ENCODE data around the gene ALDH8A1.

The ALDH8A1 gene

DNA sequence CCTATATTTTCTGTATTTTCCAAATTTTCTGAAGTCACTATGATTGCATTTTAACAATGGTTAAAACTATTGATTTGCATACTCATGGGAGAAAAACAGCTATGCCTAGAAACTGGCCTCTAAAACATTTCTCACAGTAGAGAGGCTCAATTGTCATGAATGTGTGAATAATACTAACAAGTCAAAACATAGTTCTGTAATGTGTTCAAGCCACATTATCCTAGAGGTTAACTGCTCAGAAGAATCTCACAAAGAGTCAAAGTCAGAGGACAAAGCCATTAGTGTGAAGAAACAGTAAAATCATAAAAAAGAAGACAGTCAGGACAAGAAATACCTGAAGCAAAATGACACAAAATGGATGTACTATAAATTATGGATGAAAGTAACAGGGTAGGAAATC lies 12.5 kb upstream of the ALDH8A1 start:
- DNase-seq (no peak), ATAC-seq (no peak)
- Mint-ChIP-seq H3K4me1 (peaks cover 5% of the 10 kb centered on the region), H3K27ac (no peak overlapping the region), H3K4me3 (no peak overlapping the region), H3K9me3 (peaks cover 4 to 21% of the 10 kb centered on the region in 2 donors), H3K27me3 (no peaks in the 10 kb centered on the region)

DNA sequence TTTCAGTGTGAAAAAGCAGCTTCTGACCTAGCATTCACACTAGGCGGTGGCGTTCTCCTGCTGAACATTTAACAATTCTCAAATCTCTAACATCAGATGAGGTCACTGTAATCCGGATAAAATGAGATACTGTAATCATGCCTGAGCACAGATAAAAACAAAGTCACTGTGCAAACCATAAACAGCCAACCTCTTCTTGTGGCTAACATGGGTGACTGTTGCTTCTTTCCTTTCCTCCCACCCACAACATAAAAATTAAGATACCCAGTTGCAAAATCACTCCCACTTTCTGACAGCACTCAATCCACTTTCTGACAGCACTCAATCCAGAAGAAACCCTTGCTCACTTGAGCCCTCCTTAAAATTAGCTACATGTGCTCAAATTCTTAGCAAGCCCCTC lies 11.5 kb upstream of the ALDH8A1 start:
- peak; percentile 33 for ATAC-seq
- Mint-ChIP-seq H3K4me3 (no peak overlapping the region), H3K4me1 (peaks cover 12% of the 10 kb centered on the region), H3K9me3 (peaks cover 4 to 21% of the 10 kb centered on the region in 2 donors), H3K27ac (no peak overlapping the region), H3K27me3 (no peaks in the 10 kb centered on the region)
- no peak for DNase-seq

DNA sequence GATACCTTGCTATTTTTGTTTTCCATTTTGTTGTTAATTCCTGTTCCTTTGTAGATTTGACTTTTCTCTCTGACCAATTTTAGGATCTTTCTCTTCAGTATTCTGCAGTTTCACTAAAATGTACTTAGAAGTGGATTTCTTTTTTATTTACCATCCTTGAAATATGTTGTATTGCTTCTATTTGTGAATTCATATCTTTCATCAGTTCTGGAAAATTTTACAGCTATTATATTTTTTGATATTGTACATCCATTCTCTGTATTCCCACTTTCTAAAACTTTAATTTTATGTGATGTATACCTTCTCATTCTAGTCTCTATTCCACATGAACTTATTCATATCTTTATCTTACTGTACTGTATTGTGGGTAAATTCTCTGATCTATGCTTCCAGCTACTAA lies 9.7 kb upstream of the ALDH8A1 start:
- no peak for DNase-seq
- no peak for ATAC-seq
- Mint-ChIP-seq H3K4me3 (no peak overlapping the region), H3K4me1 (peaks cover 18% of the 10 kb centered on the region), H3K27me3 (no peaks in the 10 kb centered on the region), H3K9me3 (peaks cover 4 to 21% of the 10 kb centered on the region in 2 donors), H3K27ac (no peak overlapping the region)

DNA sequence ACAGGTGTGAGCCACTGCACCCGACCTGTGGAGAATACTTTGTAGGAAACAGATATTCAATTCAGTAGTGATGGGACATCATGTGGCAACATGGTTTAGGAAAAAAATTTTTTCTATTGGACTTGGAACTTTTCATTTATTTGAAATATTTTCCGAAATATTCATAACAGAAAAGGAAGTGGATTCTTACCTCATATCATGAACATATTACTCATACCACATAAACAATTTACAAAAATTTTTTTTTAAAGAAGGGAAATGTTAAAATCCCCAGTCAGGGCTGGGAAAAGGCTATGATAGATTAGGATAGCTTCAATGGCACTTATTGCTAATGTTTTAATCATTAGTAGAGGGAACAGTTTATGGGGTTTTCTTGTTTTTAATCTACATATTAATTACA lies 6.8 kb upstream of the ALDH8A1 start:
- no peak for ATAC-seq
- no peak for DNase-seq
- peak overlapping the region in 1 of 2 donors; percentile 48 for H3K27ac Mint-ChIP-seq
- peaks cover 4 to 20% of the 10 kb centered on the region in 2 donors for H3K9me3 Mint-ChIP-seq
- peaks cover 18% of the 10 kb centered on the region for H3K4me1 Mint-ChIP-seq
- H3K4me3 Mint-ChIP-seq: no peak overlapping the region
- no peaks in the 10 kb centered on the region for H3K27me3 Mint-ChIP-seq

DNA sequence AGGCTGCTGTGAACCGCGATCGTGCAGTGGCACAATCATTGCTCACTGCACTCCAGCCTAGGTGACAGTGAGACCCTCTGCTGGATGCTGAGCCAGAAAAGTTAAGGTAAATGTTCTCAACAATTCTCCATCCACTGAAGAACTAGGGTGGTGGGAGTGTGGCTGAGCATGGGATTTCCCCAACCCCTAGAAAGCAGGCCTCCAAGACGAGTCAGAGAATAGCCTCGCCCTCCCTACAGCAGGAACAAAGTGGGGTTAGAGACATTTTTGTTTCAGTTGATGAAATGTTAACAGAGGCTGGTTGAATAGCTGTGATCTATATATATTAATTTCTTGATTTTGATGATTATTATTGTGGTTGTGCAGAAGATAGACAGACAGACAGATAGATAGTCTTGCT lies 6.1 kb upstream of the ALDH8A1 start:
- Mint-ChIP-seq H3K27me3 (no peaks in the 10 kb centered on the region), H3K9me3 (peaks cover 4 to 13% of the 10 kb centered on the region in 2 donors), H3K27ac (peak overlapping the region in 1 of 2 donors; percentile 71), H3K4me3 (no peak overlapping the region), H3K4me1 (peaks cover 18% of the 10 kb centered on the region)
- peak; percentile 64 for ATAC-seq
- DNase-seq: peak in 1 of 2 donors; percentile 24

DNA sequence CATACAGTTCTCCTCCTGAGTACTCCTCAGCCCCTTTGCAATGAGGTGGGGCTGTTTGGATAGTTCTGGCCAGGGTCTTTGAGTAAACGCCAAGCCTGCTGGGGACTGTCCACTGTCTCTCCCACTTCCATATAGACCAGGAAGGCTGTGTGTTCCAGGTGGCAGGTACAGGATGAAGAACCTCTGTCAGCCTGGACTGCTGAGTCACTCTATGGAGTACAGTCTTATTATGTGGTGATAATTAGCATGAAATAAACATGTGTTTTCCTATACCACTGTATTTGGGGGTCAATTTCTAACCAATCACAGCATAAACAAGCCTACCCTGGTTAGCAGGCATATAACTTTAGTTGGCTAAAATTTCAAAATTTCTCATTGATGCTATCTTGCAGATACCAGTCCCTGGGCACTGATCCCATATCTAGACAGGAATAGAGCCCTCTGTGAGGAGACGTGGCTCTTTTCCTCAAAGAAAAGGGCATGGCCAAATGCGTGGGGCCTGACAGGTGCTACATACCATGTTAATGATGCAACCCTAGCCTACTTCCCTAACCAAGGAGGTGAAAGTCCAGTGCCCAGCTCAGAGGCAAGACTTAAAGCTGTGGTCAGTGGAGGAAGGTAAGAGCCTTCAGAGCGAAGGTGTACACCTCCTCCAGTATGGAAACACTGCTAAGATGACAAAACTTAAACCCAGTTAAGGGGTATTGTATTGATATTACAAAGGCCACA lies 4.5 kb upstream of the ALDH8A1 start:
- peak; percentile 27 for ATAC-seq
- Mint-ChIP-seq H3K4me1 (peaks cover 18% of the 10 kb centered on the region), H3K27ac (peak overlapping the region in 1 of 2 donors; percentile 16), H3K9me3 (peaks cover 0 to 3% of the 10 kb centered on the region in 2 donors), H3K4me3 (no peak overlapping the region), H3K27me3 (no peaks in the 10 kb centered on the region)
- DNase-seq: no peak

DNA sequence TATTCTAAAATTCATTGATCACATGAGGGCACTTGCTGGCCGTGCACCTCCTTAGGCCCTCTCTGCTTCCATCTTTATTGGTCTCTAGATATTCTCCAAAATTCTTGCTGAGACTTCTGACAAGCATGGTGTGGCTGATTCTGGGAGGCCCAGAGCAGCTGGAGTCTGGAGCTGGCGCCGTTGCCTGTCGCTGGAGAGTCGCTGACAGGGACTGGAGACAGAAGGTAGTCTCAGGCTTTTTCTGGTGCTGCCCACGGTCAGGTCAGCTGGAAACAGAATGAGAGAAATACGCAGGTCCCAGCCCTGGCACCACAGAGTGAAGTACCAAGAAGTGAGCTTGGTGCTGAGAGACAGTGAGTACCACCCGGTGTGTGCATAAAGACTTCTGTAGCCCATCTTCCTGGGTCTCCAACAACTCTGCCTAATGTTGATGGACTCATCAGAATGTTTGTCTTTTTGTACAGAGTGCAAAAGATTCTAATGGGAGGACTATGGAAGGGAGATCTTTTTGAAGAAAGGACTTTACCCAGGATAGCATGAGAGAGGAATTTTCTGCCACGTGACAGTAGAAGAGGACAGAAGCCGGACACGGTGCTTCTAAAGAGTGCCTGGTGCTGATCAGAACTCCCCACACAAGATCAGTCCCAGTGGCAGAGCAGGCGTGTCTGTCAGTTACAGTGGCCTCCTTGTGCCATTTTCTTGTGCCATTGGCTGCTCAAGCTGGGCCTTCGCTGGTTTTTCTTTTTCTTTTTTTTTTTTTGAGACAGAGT lies 1.8 kb upstream of the ALDH8A1 start:
- H3K27ac Mint-ChIP-seq: no peak overlapping the region
- no peak for ATAC-seq
- no peak overlapping the region for H3K4me3 Mint-ChIP-seq
- no peaks in the 10 kb centered on the region for H3K9me3 Mint-ChIP-seq
- no peak for DNase-seq
- H3K27me3 Mint-ChIP-seq: no peaks in the 10 kb centered on the region
- H3K4me1 Mint-ChIP-seq: peaks cover 8% of the 10 kb centered on the region

DNA sequence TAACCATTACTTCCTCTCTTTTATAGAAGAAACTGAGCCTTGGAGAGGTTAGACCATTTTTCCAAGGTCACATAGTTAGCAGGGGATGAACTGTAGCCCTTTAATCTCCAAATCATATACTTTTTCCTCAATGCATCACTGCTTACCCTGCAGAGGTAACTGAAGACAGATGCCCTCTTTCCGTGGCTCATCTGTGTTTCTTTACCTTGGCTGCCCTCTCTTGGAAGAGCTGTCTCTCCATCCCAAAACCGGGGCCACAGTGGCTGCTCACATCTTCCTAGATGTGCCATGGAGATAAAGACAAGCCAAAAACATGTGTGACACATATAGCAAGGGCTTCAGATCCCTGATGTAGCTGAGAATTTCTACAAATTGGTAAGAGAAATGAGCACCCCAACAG lies 581 bp upstream of the ALDH8A1 start:
- no peak overlapping the region for H3K27ac Mint-ChIP-seq
- no peak for DNase-seq
- no peaks in the 10 kb centered on the region for H3K9me3 Mint-ChIP-seq
- no peak for ATAC-seq
- H3K4me3 Mint-ChIP-seq: no peak overlapping the region
- H3K27me3 Mint-ChIP-seq: no peaks in the 10 kb centered on the region
- H3K4me1 Mint-ChIP-seq: no peaks in the 10 kb centered on the region

DNA sequence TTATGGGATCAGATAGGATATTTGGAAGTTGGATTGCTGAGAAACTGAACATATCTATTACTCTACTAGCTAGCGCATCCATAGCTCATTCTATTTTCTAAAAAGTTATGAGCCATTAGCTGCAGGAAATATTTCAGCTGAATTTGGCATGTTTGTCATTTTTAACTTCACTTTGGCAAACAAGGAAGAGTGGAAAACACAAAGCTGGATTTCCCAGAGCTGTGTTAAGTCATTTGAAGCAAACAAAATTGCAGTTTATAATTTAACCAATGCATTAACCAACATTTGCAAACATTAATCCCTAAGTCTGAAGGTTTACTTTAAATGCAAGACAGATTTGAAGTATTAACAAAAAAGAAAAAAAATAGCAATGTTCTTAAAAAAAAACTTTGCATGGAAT lies 1.2 kb downstream of the ALDH8A1 start:
- DNase-seq (no peak), ATAC-seq (no peak)
- H3K4me1 Mint-ChIP-seq: no peaks in the 10 kb centered on the region
- no peaks in the 10 kb centered on the region for H3K27me3 Mint-ChIP-seq
- no peak overlapping the region for H3K27ac Mint-ChIP-seq
- no peak overlapping the region for H3K4me3 Mint-ChIP-seq
- no peaks in the 10 kb centered on the region for H3K9me3 Mint-ChIP-seq

DNA sequence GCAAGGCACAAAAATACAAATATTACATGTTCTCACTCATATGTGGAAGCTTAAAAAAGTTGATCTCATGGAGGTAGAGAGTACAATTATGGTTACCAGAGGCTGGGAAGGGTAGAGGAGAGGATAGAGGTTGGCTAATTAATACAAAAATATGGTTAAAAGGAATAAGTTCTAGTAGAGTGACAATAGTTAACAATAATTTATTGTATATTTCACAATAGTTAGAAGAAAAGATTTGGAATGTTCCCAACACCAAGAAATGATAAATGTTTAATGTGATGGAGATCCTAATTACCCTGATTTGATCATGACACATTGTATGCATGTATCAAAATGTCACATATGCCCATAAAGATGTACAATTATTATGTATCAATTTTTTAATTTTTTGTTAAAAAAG lies 1.8 kb downstream of the ALDH8A1 start:
- Mint-ChIP-seq H3K27ac (no peak overlapping the region), H3K4me3 (no peak overlapping the region), H3K27me3 (no peaks in the 10 kb centered on the region), H3K4me1 (no peaks in the 10 kb centered on the region), H3K9me3 (no peaks in the 10 kb centered on the region)
- ATAC-seq: no peak
- no peak for DNase-seq

DNA sequence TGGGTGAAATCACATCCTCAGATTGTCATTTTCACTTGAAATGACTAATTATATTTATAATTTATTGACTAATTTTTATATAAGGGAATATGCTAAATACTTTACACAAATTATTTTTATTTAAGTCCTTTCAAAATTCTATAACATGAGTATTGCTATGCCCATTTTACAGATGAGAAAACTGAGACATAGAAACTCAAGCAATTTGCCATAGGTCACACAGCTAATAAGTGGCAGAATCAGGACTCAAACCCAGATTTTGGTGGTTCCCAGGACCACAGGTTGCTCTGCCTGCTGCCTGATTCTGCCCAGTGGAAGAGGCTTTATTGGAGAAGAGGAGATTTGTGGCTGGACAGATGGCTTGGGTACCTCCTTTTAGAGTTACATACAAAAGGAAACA lies 4.9 kb downstream of the ALDH8A1 start:
- H3K27ac Mint-ChIP-seq: no peak overlapping the region
- no peak for DNase-seq
- ATAC-seq: no peak

DNA sequence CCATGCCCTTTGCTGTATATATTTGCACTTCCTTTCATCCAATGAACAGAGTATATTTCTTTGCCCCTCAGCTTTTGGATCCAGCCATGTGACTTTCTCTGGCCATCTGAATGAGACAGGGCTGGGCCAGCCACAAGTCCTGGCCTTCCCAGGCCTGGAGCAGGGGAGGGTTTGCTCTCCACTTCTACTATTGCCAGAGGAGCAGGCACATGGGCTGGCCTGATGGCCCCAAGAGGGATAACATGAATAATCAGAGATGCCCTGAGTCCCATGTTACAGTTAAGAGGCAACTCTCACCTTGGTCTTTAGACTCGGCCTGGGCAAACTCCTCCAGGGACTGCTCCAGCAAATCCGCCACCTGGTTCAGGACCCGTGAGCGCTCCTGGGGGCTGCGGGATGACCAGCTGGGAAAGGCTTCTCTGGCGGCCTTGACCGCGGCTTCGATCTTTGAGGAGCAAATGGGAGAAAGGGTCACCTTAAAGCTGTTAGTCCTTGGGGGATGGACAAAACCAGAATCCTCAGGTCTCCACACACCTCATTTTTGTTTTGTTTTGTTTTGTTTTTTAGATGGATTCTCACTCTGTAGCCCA lies 6.3 kb downstream of the ALDH8A1 start:
- Mint-ChIP-seq H3K27me3 (no peaks in the 10 kb centered on the region), H3K4me3 (no peak overlapping the region), H3K4me1 (peaks cover 14% of the 10 kb centered on the region), H3K9me3 (no peaks in the 10 kb centered on the region), H3K27ac (no peak overlapping the region)
- no peak for ATAC-seq
- no peak for DNase-seq

More for the DNA sequence above, 4.9 kb downstream of the ALDH8A1 start:
- Mint-ChIP-seq H3K9me3 (no peaks in the 10 kb centered on the region), H3K27me3 (no peaks in the 10 kb centered on the region), H3K4me1 (peaks cover under 1% of the 10 kb centered on the region), H3K4me3 (no peak overlapping the region)

DNA sequence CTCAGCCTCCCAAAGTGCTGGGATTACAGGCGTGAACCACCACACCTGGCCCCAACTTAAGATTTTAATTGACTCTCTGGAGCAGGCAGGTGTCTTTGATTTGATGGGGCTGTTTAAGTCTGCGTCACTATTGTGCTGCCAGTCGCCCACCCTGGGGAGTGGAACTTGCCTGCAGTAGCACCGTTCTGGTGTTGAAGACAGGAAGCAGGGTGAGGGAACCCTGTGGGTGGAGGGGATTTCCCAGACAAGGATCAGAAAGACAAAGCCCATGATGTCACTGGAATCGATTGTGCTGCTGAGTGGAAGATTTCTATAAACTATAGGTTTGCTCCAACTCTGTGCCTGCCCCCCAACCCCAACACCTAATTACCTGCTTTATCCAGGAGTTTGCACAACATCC lies 11.0 kb downstream of the ALDH8A1 start:
- Mint-ChIP-seq H3K4me3 (peak overlapping the region in 1 of 2 donors; percentile 42), H3K27me3 (no peaks in the 10 kb centered on the region), H3K9me3 (no peaks in the 10 kb centered on the region), H3K4me1 (peaks cover 40% of the 10 kb centered on the region), H3K27ac (peak overlapping the region in 1 of 2 donors; percentile 56)
- peak; percentile 52 to 70 for DNase-seq
- ATAC-seq: peak; percentile 91

DNA sequence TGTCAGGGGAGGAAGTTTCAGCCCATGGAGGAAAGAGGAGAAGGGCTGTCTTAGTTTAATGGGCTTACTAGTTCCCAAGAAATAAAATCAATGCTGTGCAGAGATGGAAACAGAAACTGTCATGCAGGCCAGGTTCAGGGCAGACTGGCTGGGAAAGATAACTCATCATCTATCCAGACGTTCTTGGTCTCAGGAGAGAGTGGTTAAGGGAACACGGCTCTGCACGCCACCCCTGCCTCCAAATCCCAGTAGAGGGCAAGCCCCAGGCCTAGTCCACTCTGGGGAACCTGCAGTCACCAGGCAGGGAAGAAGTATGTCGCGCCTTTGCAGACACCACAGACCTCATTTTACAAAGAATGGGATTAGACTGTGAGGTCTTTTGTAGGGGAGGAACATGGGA lies 12.5 kb downstream of the ALDH8A1 start:
- Mint-ChIP-seq H3K27ac (no peak overlapping the region), H3K4me1 (peaks cover 40% of the 10 kb centered on the region), H3K27me3 (no peaks in the 10 kb centered on the region), H3K4me3 (no peak overlapping the region), H3K9me3 (no peaks in the 10 kb centered on the region)
- ATAC-seq (no peak), DNase-seq (no peak)

DNA sequence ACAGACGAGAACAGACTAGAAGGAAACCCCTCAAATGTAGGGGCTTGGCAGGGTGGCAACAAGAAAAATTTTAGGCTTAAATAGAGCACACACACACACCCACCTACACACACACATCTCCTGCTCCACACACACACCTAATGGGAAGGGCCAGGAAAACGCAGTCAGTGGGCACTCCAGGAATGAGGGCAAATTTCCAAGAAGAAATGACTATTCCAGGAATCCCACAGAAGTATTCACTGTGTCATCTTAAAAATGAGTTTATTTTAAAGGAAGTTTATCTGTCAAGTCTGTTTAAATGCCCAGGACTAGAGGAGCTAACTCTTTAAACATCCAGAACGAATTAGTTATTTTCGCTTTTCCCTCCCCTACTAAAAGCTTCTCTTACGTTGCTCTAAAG lies 13.0 kb downstream of the ALDH8A1 start:
- DNase-seq: no peak
- Mint-ChIP-seq H3K4me3 (no peak overlapping the region), H3K4me1 (peaks cover 40% of the 10 kb centered on the region), H3K27me3 (no peaks in the 10 kb centered on the region), H3K9me3 (no peaks in the 10 kb centered on the region), H3K27ac (no peak overlapping the region)
- no peak for ATAC-seq

DNA sequence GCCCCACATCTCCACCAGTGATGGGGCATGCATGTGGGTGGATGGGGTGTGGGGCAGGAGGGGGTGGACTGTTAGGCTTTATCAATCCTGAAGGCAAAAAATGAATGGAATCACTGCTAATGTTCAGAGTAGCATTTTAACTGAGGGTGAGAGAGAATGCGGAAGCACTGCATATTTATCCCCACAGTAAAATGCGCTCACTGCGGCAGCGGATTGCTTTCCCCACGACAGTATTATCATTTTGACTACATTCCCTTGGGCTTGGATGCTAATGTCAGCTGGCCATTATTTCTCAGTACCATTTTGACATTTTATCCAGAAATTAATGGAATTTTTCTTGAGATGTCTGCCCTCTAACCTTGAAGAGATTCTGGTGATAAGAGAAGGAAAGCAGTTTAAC lies 13.4 kb downstream of the ALDH8A1 start:
- Mint-ChIP-seq H3K4me3 (no peak overlapping the region), H3K4me1 (peaks cover 40% of the 10 kb centered on the region), H3K27ac (no peak overlapping the region), H3K27me3 (no peaks in the 10 kb centered on the region), H3K9me3 (no peaks in the 10 kb centered on the region)
- ATAC-seq (no peak), DNase-seq (no peak)
